Memory B cell (primary cell): ENCODE measurements around the gene RGS9BP.
"Not testable (repeated sequence)": the region's sequence is repeated elsewhere in the genome, so short reads cannot be mapped to it uniquely, and the experiment has no call there.

Source experiments
- ATAC-seq: fragments of 150-1000 bp; cut with Tn5 transposase; 2 replicates; pipeline ENCODE4 v1.10.0; 2021; ENCODE audit warnings: low read depth, mild to moderate bottlenecking, moderate library complexity
- DNase-seq, 2 donors: peaks; one replicate each; pipeline ENCODE4 v3.0.0; 2022; ENCODE audit warnings: low spot score in 2 of 2
- H3K27ac Mint-ChIP-seq: one replicate; pipeline ENCODE4 v1.8.0; 2022; ENCODE audit warnings: mild to moderate bottlenecking, moderate library complexity, mixed read lengths
- H3K27me3 Mint-ChIP-seq: one replicate; pipeline ENCODE4 v1.8.0; 2022; ENCODE audit warnings: mixed read lengths
- H3K36me3 Mint-ChIP-seq: one replicate; pipeline ENCODE4 v1.8.0; 2022; ENCODE audit warnings: mild to moderate bottlenecking, mixed read lengths
- H3K4me1 Mint-ChIP-seq: one replicate; pipeline ENCODE4 v1.8.0; 2022; ENCODE audit warnings: mixed read lengths
- H3K4me3 Mint-ChIP-seq: one replicate; pipeline ENCODE4 v1.8.0; 2022; ENCODE audit warnings: mild to moderate bottlenecking, moderate library complexity, mixed read lengths
- H3K9me3 Mint-ChIP-seq: one replicate; pipeline ENCODE4 v1.8.0; 2022; ENCODE audit warnings: mixed read lengths

Gene RGS9BP

DNA sequence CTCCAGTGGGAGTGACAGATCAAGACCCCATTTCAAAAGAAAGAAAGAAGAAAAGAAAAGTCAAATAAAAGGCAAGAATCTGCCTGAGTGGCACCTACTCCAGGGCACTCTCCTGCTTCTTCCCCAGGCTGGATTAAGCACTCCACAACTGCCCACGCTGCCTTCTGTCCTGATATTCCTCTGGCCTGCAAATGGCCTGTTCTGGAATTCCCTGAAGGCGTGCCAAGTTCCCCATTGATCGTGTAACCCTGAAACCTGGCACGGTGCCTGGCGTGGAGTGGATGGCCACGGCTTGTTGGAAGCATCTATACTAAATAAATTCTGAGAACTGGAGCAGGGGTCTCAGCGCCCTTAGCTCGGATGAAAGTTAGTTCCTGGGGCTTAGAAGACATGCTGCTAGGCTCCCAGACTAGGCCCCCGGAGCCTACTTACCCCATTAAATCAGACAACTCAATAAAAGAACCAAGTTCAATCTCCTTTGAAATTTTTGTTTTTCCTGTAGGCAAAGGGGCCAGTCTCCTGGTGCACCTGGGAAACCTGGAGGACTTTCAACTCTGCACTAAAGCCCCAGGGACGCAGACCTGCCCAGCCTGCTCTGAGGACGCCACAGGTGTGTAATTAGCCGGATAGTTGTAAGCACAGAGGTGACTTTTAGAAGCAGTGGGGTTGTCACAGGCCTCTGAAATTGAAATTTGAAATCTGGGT lies 22.6 kb upstream of the RGS9BP start:
- no peak for ATAC-seq
- H3K36me3 Mint-ChIP-seq = peaks cover 19% of the 10 kb centered on the region
- no peaks in the 10 kb centered on the region for H3K9me3 Mint-ChIP-seq
- H3K27me3 Mint-ChIP-seq = no peaks in the 10 kb centered on the region
- DNase-seq = no peak
- no peak overlapping the region for H3K27ac Mint-ChIP-seq
- H3K4me1 Mint-ChIP-seq = no peaks in the 10 kb centered on the region
- H3K4me3 Mint-ChIP-seq = no peak overlapping the region

DNA sequence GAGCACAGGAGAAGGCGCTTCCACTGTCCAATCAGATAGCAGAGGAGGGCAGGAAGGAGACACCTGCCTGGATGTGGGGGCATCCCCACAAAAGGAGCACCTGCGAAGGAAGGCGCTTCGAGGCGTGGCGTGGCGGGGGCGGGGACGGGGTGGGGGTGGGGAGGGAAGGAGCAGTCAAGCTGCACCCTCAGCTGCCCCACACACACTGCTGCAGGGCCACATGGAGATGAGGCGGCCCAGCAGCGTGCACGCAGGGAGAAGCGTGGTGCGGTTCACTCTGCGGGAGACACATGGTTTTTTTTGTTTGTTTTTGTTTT lies 22.1 kb upstream of the RGS9BP start:
- Mint-ChIP-seq H3K9me3 (no peaks in the 10 kb centered on the region), H3K4me1 (no peaks in the 10 kb centered on the region), H3K27ac (no peak overlapping the region), H3K36me3 (peaks cover 18% of the 10 kb centered on the region), H3K27me3 (no peaks in the 10 kb centered on the region), H3K4me3 (no peak overlapping the region)
- ATAC-seq (peak; percentile 24), DNase-seq (no peak)

DNA sequence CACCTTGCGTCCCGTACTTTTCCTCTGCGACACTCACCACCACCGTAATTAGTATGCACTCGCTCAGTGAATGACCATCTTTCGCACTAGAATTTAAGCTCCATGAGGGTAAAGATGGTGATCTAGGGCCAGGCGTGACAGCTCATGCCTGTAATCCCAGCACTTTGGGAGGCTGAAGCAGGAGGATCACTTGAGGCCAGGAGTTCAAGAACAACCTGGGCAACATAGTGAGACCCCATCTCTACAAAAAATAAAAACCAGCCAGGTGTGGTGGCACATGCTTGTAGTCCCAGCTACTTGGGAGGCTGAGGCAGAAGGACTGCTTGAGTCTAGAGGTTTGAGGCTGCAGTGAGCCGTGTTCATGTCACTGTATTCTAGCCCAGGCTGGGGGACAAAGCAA lies 19.3 kb upstream of the RGS9BP start:
- H3K9me3 Mint-ChIP-seq, H3K4me3 Mint-ChIP-seq, ATAC-seq, H3K27me3 Mint-ChIP-seq, H3K4me1 Mint-ChIP-seq, DNase-seq, H3K27ac Mint-ChIP-seq: not testable (repeated sequence)
- peaks cover 14% of the 10 kb centered on the region for H3K36me3 Mint-ChIP-seq

DNA sequence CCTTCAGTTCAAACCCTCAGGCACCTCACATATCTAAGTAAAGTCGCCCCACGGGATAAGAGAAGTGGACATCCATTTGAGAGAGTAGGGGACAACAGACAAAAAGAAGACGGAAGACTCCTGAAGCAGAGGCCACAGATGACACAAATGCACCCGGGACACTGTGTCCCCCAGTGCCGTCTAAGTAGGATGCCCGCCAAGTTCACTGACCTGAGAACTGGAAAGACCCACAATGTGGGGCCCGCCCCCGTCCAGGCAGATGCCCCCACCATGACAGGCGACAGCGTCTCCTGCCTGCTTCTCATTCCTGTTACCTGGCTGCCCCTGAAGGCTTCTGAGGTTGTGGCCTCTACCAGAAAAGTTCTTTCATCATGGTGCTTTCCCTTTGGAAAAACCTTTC lies 17.6 kb upstream of the RGS9BP start:
- H3K4me3 Mint-ChIP-seq = no peak overlapping the region
- DNase-seq = no peak
- ATAC-seq = no peak
- no peaks in the 10 kb centered on the region for H3K27me3 Mint-ChIP-seq
- H3K36me3 Mint-ChIP-seq = peaks cover 11% of the 10 kb centered on the region
- peaks cover 2% of the 10 kb centered on the region for H3K4me1 Mint-ChIP-seq
- H3K27ac Mint-ChIP-seq = no peak overlapping the region
- no peaks in the 10 kb centered on the region for H3K9me3 Mint-ChIP-seq

DNA sequence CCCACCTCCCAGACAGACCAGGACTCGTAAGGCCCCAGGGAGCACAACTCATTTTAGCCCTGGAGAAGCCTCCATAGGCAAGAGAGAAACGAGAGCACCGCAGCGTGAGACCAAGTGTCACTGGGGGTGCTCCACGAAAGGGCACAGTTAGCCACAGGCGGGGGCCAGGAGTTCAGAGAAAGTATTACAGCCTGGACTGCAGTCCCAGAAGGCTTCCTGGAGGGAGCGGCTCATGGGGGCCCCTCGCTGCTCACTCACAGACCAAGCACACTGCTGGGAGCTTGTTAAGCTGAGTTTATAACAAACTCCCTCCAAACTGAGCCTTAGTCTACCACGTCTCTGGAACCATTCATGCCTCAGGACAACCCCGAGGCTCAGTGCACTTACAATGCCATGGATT lies 17.1 kb upstream of the RGS9BP start:
- peaks cover 2% of the 10 kb centered on the region for H3K4me1 Mint-ChIP-seq
- DNase-seq (no peak), ATAC-seq (no peak)
- no peaks in the 10 kb centered on the region for H3K9me3 Mint-ChIP-seq
- H3K27ac Mint-ChIP-seq = no peak overlapping the region
- H3K27me3 Mint-ChIP-seq = no peaks in the 10 kb centered on the region
- no peak overlapping the region for H3K4me3 Mint-ChIP-seq
- H3K36me3 Mint-ChIP-seq = peaks cover 12% of the 10 kb centered on the region

DNA sequence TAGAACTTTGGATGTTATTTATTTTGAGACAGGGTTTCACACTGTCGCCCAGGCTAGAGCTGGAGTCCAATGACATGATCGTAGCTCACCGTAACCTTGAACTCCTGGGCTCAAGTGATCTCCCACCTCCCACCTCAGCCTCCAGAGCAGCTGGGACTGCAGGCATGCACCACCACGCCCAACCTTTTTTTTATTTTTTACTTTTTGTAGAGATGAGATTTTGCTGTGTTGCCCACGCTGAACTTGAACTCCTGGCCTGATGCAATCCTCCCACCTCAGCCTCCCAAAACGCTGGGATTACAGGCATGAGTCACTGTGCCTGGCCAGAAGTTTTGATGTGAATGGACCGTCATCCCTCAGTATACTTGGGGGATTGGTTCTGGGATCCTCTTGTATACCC lies 14.3 kb upstream of the RGS9BP start:
- no peak for DNase-seq
- Mint-ChIP-seq H3K4me3 (no peak overlapping the region), H3K27me3 (no peaks in the 10 kb centered on the region), H3K36me3 (peaks cover 6% of the 10 kb centered on the region), H3K27ac (no peak overlapping the region), H3K4me1 (peaks cover 2% of the 10 kb centered on the region), H3K9me3 (no peaks in the 10 kb centered on the region)
- ATAC-seq = no peak

DNA sequence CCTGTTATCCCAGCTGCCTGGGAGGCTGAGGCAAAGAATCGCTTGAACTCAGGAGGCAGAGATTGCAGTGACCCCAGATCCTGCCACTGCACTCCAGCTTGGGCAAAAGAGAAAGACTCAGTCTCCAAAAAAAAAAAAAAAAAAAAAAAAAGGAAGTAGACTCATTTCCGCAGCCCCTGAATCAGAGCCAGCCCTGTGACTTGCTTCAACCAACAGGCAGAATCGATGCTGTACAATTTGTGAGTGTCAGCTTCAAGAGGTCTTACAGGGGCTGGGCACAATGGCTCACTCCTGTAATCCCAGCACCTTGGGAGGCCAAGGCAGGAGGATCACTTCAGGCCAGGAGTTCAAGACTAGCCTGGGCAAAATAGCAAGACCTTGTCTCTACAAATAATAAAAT lies 13.5 kb upstream of the RGS9BP start:
- Mint-ChIP-seq H3K4me1 (peaks cover 2% of the 10 kb centered on the region), H3K4me3 (no peak overlapping the region), H3K36me3 (peaks cover 6% of the 10 kb centered on the region), H3K27ac (no peak overlapping the region), H3K9me3 (no peaks in the 10 kb centered on the region), H3K27me3 (no peaks in the 10 kb centered on the region)
- ATAC-seq = peak; percentile 38
- no peak for DNase-seq

DNA sequence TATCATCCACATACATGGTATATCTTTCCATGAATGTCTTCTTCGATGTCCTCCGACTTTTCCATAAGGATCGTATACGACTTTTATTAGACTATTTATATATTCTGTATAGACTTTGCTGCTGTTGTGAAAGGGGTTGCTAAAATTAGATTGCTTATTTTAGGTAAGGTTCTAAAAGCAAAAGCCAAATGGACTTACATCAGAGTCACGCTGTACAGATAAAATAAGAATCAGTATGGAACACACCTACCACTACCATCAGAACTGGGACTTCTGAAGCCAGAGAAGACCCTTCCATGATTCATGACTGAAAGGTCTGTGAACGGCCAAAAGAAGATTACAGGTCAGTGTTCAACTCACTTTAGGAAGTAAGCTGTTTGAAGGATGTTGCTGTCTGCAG lies 9.6 kb upstream of the RGS9BP start:
- Mint-ChIP-seq H3K4me3 (no peak overlapping the region), H3K27me3 (no peaks in the 10 kb centered on the region), H3K27ac (no peak overlapping the region), H3K4me1 (peaks cover 7% of the 10 kb centered on the region), H3K36me3 (peaks cover 2% of the 10 kb centered on the region), H3K9me3 (no peaks in the 10 kb centered on the region)
- no peak for DNase-seq
- ATAC-seq = no peak

DNA sequence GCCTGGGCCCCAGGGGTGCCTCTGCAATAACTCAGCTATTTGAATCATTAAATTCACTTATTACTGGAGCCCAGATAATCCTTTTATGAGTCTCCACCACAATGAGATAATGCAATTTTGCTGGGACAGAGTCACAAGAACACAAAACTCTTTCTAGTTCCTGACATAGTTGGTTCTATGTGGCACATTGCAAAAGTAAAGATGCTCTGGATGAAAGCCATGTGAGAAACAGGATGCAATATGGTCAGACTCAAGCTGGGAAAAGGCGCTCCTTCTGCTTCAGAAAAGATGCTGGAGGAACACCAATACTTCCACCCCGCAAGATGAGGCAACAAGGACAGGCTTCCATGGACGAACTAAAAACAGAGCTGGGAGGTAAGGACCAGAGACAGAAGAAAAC lies 6.3 kb upstream of the RGS9BP start:
- no peak for ATAC-seq
- H3K36me3 Mint-ChIP-seq = no peaks in the 10 kb centered on the region
- H3K4me3 Mint-ChIP-seq = no peak overlapping the region
- no peak for DNase-seq
- no peaks in the 10 kb centered on the region for H3K27me3 Mint-ChIP-seq
- H3K27ac Mint-ChIP-seq = no peak overlapping the region
- peaks cover 18% of the 10 kb centered on the region for H3K4me1 Mint-ChIP-seq
- no peaks in the 10 kb centered on the region for H3K9me3 Mint-ChIP-seq

DNA sequence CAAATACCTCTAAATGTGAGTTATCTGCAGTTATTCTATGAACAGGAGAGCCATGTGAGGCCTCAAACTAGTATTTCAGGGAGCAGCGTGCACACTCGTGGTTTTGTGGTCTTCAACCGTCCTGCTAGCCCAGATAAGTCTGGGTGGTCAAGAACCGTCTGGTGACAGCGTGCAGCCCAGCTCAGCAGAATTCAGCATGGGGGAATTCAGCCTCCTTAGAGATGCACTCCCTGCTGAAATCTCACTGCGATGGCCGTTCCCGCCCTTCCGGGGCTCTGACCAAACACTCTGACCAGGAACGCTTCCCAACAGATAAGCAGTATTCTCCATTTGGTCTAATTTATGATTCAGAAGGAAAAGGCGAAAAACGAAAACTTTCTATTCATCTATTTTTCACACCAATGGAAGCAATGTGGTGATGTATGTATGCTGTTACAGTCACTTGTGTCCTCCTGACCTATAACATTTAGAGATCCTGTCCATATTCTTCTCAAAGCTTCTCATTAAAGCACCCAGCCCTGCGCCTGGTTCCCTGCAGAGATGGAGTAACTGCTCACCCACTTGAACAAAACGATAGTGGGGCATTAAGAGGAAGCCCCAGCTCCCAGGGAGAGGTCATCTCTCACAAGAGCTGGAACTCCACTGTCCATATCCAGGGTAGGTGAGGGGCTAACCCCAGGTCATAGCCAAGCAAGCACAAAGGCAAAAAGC lies 3.6 kb upstream of the RGS9BP start:
- no peak for ATAC-seq
- Mint-ChIP-seq H3K4me3 (no peak overlapping the region), H3K27ac (no peak overlapping the region), H3K36me3 (no peaks in the 10 kb centered on the region), H3K27me3 (peaks cover 2% of the 10 kb centered on the region), H3K9me3 (no peaks in the 10 kb centered on the region), H3K4me1 (peaks cover 21% of the 10 kb centered on the region)
- no peak for DNase-seq

DNA sequence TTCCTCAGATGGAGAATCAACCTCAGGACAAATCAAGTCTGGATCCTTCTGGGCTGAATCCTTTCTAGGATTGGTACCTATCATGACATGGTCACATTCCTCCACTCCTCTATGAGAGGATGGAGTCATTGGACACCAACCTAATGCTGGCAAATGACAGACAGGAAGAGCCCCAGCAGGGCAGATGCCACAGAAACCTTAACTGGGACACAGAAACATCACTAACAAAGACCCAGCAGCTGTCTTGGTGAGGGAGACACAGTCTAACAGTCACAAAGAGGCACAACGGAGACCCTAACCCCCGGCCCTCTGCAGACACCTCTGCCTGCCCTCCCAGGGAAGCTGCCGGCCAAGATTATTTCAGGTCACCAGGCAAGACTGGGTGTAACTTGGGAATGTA lies 2.8 kb upstream of the RGS9BP start:
- Mint-ChIP-seq H3K27me3 (peaks cover 4% of the 10 kb centered on the region), H3K9me3 (no peaks in the 10 kb centered on the region), H3K36me3 (no peaks in the 10 kb centered on the region), H3K27ac (no peak overlapping the region), H3K4me1 (peaks cover 23% of the 10 kb centered on the region), H3K4me3 (peak overlapping the region; percentile 15)
- DNase-seq (no peak), ATAC-seq (no peak)

DNA sequence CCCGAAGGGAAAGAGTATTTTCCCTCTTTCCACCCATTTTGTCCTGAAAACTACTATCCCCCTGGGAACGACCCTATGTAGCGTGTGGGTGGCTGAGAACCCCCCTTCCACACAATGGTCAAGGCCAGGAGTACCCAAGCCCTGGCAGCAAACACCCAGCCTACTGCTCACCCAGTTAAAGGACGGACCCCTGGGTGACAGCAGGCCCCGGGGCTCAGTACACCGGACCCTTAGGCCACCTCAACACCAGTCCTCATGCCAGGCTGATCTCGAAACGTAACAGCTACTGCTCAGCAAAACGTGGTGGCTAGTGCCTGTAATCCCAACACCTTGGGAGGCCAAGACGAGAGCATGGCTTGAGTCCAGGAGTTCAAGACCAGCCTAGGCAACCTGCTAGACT lies 2.1 kb upstream of the RGS9BP start:
- Mint-ChIP-seq H3K4me3 (no peak overlapping the region), H3K27ac (peak overlapping the region; percentile 72), H3K36me3 (no peaks in the 10 kb centered on the region), H3K9me3 (no peaks in the 10 kb centered on the region), H3K27me3 (peaks cover 4% of the 10 kb centered on the region), H3K4me1 (peaks cover 23% of the 10 kb centered on the region)
- DNase-seq (no peak), ATAC-seq (no peak)

DNA sequence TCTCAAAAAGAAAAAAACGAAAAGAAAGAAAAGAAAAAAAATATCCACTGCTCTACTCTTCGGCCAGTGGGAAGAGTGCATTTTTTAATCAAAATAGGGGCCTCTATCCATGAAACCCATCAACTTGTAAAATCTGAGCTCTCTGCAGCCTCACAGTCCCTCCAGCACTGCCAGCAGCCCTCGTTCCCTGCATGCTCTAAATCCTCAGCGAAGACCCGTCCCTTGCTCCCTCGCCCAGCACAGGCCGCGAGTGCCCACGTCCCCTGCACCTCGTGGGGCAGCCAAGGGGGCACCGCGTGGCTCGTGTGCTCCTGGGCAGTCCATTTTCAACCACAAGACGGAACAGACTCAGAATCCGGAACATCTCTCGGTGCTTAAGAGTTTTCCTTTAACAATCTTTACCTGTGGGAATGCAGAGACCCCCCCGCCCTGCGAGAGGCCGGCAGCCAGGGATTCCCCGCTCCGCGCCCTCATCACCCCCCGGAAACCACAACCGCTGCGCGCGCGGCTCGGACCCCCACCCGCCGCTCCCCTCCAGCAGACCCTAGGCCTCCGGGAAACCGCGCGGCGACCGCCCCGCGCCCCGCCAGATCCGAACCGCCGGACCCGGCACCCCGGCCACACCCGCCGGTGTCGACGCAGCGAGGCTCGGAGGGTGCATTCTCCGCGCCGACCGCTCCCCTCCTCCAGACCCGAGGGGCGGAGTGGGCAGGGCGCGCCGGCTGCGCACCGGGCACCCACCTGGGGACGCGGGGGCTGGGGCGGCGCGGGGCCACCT lies 1.3 kb upstream of the RGS9BP start:
- ATAC-seq (no peak), DNase-seq (no peak)
- H3K4me1 Mint-ChIP-seq = peaks cover 20% of the 10 kb centered on the region

DNA sequence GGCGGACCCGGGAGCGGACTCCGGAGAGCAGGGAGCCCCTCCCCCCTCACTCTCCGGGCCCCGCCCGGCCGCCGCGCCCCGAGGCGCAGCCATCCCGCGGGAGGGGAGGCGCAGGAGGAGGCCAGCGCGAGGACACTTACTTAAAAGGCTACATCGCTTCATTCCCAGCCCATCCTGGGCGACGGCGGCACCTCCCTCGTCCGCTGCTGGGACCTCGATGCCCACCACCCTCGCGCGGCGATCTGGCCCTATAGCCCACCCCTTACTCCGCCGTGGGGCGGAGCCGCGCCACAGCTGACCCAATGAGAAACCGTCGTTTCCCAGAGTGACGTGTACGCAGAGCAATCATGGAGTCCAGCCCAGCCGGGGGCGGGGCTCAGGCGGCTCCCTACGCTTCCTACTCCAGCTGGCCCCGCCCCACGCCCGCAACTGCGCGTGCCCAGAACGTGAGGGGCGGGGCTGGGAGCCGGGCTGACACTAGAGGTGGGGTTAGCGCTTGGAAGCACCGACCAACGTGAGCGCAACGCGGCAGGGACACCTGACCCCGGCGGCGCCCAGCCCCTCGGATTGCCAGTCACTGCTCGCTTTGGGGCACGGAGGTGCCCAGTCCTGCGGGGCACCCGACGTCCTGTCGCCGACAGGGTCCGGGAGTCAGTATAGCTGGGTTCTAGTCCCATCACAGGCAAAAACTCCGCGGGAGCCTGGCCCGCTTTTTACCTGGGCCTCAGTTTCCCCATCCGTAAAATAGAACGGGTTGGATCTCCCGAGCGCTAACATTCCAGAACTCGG lies 523 bp upstream of the RGS9BP start, which contains the start of gene ANKRD27:
ANKRD27 (minus strand) TSS at position 250 of the 789 bp plus-strand sequence. CDS start 16,165 bp downstream, outside the sequence.
- DNase-seq (peak; percentile 97 to 99), ATAC-seq (peak; percentile 92)
- Mint-ChIP-seq H3K36me3 (no peaks in the 10 kb centered on the region), H3K4me3 (peak within 1 kb of the TSS; percentile 94), H3K9me3 (no peaks in the 10 kb centered on the region), H3K27me3 (peaks cover 4% of the 10 kb centered on the region), H3K27ac (peak within 1 kb of the TSS; percentile 75), H3K4me1 (peaks cover 18% of the 10 kb centered on the region)

More for the DNA sequence above, 1.3 kb upstream of the RGS9BP start:
- Mint-ChIP-seq H3K27ac (peak overlapping the region; percentile 72), H3K36me3 (no peaks in the 10 kb centered on the region), H3K4me3 (peak overlapping the region; percentile 91), H3K9me3 (no peaks in the 10 kb centered on the region), H3K27me3 (peaks cover 4% of the 10 kb centered on the region)
